Right lobe of liver (tissue), 6 donors: ENCODE results near the gene MMP24OS. TPM values are rescaled to one million over a fixed set of nuclear protein-coding genes. Genes with fewer than 3 reads are reported as not detected.

Experiments used
- ATAC-seq, 4 donors: fragments of 200-7000 bp; cut with Tn5 transposase; one replicate each; pipeline ENCODE4 v1.9.1; 2020; ENCODE audit warnings: mild to moderate bottlenecking in 4 of 4, moderate library complexity in 4 of 4
- DNase-seq, 3 donors: peaks; one replicate each; pipeline ENCODE4 v3.0.0-alpha.2; 2020
- H3K27ac ChIP-seq, 3 donors: fragments of 200-600 bp; one replicate each; pipeline ENCODE4 v1.8.0; 2022
- H3K27me3 ChIP-seq, 2 donors: fragments of 200-600 bp; one replicate each; pipeline ENCODE4 v1.8.0; 2022
- H3K36me3 ChIP-seq, 4 donors: fragments of 200-600 bp; sonication (generic) in 1 of 4; one replicate each; pipeline versions ENCODE4 v1.5.1 to v1.8.0; 2017 to 2022; ENCODE audit warnings: control low read depth in 1 of 4
- H3K4me1 ChIP-seq, 4 donors: fragments of 200-600 bp; sonication (generic) in 1 of 4; one replicate each; pipeline versions ENCODE4 v1.5.1 to v1.8.0; 2017 to 2022; ENCODE audit warnings: control low read depth in 1 of 4
- H3K4me3 ChIP-seq, 3 donors: fragments of 200-600 bp; one replicate each; pipeline ENCODE4 v1.8.0; 2022
- H3K9me3 ChIP-seq, 4 donors: fragments of 200-600 bp; sonication (generic) in 1 of 4; one replicate each; pipeline versions ENCODE4 v1.5.1 to v1.8.0; 2017 to 2022; ENCODE audit warnings: control low read depth in 1 of 4
- POLR2A ChIP-seq: fragments of 450-650 bp; IDR thresholded peaks from one replicate; pipeline ENCODE4 v1.6.1; 2017; ENCODE audit warnings: antibody characterized with exemption, mild to moderate bottlenecking
- WGBS: methylation state at CpG from one replicate; pipeline ENCODE4 v1.1.6; 2018; ENCODE audit warnings: low coverage, low lambda C conversion rate; ENCODE audit not compliant: insufficient coverage; ENCODE audit errors: missing lambda C conversion rate; 5-methylcytosine and 5-hydroxymethylcytosine counted together
- intact Hi-C, 2 donors: fragments of 100-400 bp; cut with DNase I; formaldehyde crosslinking; loops; one replicate each; pipeline versions ENCODE4 v1.11.2 to v1.14.1; 2022
- total RNA-seq, 6 experiments: library from RNA; depleted of rRNA in 2 of 6; stranded (reverse); fragments of >200 nt in 2 of 6; fragmentation: NEBNext Ultra II Directional in 3 of 6; extraction: Animal tissue kit (Norgen Biotek cat#: 25700) in 3 of 6; gene quantifications; one replicate each; pipeline versions ENCODE4 v1.1.0 to v1.2.4, GENCODE V29; 2016 to 2023
- TF ChIP-seq, protein P1 (sequence below), 4 donors: fragments of 200-600 bp in 3 of 4; fragments of 450-650 bp in 1 of 4; IDR thresholded peaks; one replicate each; pipeline versions ENCODE4 v1.5.1 to v1.8.0; 2016 to 2022; ENCODE audit warnings: antibody characterized with exemption in 4 of 4, mild to moderate bottlenecking in 2 of 4
- donor health status: DM: no; HTN: yes; CAD: no.
- donor health status: DM: no; HTN: no; CAD: no.
- donor health status: DM: no; HTN: no; CAD: no.
- donor health status: DM: no; HTN: yes; CAD: no.
- donor health status: DM: no; HTN: yes; CAD: no.

MMP24OS gene
- total RNA-seq, 6 experiments from 2014 or later = 13.3 to 40.7 (median 23.5) TPM

DNA sequence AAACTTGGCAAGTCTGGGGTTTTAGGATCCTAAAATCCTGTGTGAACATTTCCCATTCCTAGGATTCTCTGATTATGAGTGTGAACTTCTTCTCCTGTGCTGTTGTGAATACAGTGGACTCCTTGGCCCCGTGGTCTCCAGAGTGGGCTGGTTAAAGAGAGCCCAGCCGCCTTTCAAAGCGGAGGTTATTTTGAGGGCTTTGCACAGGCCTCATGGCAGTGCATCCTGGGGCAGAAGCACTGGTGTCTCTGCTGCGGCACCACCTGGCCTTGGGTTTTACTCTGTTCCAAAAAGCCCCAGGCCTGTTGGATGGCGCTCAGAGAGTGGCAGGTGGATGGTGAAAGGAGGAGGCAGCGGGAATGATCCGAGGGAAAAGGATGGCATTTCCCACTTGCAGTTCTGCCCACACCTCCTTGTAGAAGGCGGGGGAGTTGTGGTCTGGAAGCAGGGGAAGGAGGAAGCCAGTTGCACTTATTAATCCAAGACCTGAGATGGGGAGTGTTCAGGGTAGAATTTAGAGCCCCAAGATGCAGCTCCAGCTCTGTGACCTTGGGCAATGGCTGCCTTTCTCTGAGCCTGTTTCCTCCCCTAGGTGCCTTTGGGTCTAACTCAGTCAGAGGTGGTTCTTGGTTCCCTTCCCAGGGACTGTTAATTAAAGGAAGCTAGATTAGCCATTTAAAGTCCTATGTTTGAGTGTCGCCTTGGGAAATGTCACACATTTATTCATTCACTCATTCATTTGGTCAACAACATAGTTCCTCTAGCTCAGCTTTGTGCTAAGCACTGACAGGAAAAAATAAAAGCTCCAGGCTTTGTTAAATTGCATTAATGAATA lies 29.1 kb downstream of the MMP24OS start:
- intact Hi-C loops = no loop called here
- DNase-seq = no peak
- no peak overlapping the region for H3K27ac ChIP-seq

DNA sequence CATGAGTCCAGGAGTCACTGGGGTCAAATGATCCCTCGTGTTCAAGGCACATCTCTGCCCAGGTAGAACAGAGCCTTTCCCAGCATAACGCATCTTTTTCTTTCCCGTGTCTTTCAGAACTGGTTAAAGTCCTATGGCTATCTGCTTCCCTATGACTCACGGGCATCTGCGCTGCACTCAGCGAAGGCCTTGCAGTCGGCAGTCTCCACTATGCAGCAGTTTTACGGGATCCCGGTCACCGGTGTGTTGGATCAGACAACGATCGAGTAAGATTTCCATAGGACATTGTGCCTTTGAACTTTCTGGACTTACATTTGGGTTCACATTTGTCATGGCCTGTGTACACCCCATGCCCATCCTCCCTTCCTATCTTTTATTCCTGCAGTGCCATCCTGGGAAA lies 31.2 kb downstream of the MMP24OS start:
- no peak overlapping the region for H3K27ac ChIP-seq
- ATAC-seq (no peak), DNase-seq (no peak)
- intact Hi-C loops = no loop called here
- H3K9me3 ChIP-seq = no peaks in the 10 kb centered on the region
- no peaks in the 10 kb centered on the region for H3K27me3 ChIP-seq
- H3K4me1 ChIP-seq = no peaks in the 10 kb centered on the region
- no peak overlapping the region for H3K4me3 ChIP-seq
- WGBS = 87% methylated on average over 11 of the region's 12 CpGs
- no peaks in the 10 kb centered on the region for H3K36me3 ChIP-seq
- TF ChIP-seq POLR2A = no peak
- TF ChIP-seq, protein P1, sequence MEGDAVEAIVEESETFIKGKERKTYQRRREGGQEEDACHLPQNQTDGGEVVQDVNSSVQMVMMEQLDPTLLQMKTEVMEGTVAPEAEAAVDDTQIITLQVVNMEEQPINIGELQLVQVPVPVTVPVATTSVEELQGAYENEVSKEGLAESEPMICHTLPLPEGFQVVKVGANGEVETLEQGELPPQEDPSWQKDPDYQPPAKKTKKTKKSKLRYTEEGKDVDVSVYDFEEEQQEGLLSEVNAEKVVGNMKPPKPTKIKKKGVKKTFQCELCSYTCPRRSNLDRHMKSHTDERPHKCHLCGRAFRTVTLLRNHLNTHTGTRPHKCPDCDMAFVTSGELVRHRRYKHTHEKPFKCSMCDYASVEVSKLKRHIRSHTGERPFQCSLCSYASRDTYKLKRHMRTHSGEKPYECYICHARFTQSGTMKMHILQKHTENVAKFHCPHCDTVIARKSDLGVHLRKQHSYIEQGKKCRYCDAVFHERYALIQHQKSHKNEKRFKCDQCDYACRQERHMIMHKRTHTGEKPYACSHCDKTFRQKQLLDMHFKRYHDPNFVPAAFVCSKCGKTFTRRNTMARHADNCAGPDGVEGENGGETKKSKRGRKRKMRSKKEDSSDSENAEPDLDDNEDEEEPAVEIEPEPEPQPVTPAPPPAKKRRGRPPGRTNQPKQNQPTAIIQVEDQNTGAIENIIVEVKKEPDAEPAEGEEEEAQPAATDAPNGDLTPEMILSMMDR (IDR thresholded peaks at IDR 0.05) = no peak

More for the DNA sequence above, 29.1 kb downstream of the MMP24OS start:
- Histone ChIP-seq H3K4me1 (no peaks in the 10 kb centered on the region), H3K4me3 (no peak overlapping the region), H3K9me3 (no peaks in the 10 kb centered on the region), H3K27me3 (no peaks in the 10 kb centered on the region), H3K36me3 (no peaks in the 10 kb centered on the region)
- TF ChIP-seq POLR2A = no peak
- TF ChIP-seq, protein P1 (IDR thresholded peaks at IDR 0.05) = no peak
- 86% methylated on average over 6 of the region's 9 CpGs for WGBS
- no peak for ATAC-seq

DNA sequence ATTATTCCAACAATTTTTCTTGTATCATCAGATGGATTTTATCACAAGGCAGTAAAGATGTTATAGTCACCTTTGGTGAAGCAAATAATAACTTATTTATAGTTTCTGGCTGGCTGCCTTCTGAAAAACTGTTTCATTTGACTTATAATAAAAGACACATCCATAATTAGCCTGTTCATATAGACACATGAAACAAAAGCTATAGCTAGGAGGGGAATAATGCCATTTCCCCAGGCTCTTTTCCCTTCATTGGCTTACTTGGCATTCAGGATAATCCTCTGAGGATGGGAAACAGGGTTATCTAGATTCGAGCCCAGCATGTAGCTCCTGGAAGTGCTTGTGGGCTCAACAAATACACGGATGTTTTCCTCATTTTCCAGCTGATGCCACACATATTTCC lies 33.9 kb downstream of the MMP24OS start:
- intact Hi-C loops = no loop called here
- Histone ChIP-seq H3K9me3 (no peaks in the 10 kb centered on the region), H3K4me3 (no peak overlapping the region), H3K4me1 (no peaks in the 10 kb centered on the region), H3K36me3 (no peaks in the 10 kb centered on the region), H3K27me3 (no peaks in the 10 kb centered on the region), H3K27ac (no peak overlapping the region)
- ATAC-seq = no peak
- WGBS = 20% methylated on average over 1 of the region's 2 CpGs
- TF ChIP-seq, protein P1 (IDR thresholded peaks at IDR 0.05) = no peak
- no peak for TF ChIP-seq POLR2A
- DNase-seq = no peak

DNA sequence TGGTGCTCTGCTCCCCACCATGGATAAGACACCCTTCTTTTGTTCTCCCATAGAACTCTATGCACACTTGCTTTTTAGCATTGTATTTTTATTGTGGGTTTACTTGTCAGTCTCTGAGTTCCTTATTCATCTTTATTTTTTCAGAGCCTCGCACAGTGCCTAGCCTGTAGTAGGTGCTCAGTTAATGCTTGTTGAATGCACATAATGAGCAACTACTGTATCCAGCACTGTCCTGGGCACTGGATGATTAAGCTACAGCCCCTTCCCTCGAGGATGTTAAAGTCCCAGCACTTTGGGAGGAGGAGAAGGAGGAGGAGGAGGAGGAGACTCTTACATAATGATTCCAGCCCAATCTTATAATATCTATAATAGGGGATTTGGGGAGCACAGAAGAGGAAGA lies 34.6 kb downstream of the MMP24OS start:
- Histone ChIP-seq H3K4me1 (no peaks in the 10 kb centered on the region), H3K9me3 (no peaks in the 10 kb centered on the region), H3K36me3 (no peaks in the 10 kb centered on the region), H3K4me3 (no peak overlapping the region), H3K27me3 (no peaks in the 10 kb centered on the region), H3K27ac (no peak overlapping the region)
- no peak for TF ChIP-seq POLR2A
- TF ChIP-seq, protein P1 (IDR thresholded peaks at IDR 0.05) = no peak
- intact Hi-C loops = no loop called here
- no peak for DNase-seq
- 58% methylated on average over 2 of the region's 2 CpGs for WGBS
- no peak for ATAC-seq
